Right lobe of liver (tissue), 4 donors: Measurements from ENCODE around the gene PDCD7.
A peak's percentile ranks its signal among the peaks of the same experiment; 100 is the strongest.

ENCODE experiments used
- POLR2A ChIP-seq: fragments of 450-650 bp; IDR thresholded peaks from one replicate; pipeline ENCODE4 v1.6.1; 2017; ENCODE audit warnings: antibody characterized with exemption, mild to moderate bottlenecking
- TF ChIP-seq, protein P1 (sequence below), 4 donors: fragments of 200-600 bp in 3 of 4; fragments of 450-650 bp in 1 of 4; IDR thresholded peaks; one replicate each; pipeline versions ENCODE4 v1.5.1 to v1.8.0; 2016 to 2022; ENCODE audit warnings: antibody characterized with exemption in 4 of 4, mild to moderate bottlenecking in 2 of 4
- donor health status: DM: no; HTN: no; CAD: no.
- donor health status: DM: no; HTN: no; CAD: no.
- donor health status: DM: no; HTN: yes; CAD: no.

DNA sequence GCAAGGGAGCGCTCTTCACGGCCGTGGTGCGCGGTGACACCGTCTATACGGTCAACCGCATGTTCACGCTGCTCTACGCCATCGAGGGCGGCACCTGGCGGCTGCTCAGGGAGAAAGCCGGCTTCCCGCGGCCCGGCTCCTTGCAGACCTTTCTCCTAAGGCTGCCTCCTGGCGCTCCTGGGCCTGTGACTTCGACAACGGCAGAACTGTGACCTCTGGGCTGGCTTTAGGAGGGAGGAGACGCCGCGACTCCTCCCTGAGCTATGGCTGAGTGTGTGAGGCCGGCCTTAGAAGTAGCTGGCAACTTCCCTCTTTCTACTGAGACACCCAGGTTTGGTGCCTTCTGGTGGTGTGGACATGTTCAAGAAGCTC lies 55.6 kb downstream of the PDCD7 start:
- TF ChIP-seq, protein P1, sequence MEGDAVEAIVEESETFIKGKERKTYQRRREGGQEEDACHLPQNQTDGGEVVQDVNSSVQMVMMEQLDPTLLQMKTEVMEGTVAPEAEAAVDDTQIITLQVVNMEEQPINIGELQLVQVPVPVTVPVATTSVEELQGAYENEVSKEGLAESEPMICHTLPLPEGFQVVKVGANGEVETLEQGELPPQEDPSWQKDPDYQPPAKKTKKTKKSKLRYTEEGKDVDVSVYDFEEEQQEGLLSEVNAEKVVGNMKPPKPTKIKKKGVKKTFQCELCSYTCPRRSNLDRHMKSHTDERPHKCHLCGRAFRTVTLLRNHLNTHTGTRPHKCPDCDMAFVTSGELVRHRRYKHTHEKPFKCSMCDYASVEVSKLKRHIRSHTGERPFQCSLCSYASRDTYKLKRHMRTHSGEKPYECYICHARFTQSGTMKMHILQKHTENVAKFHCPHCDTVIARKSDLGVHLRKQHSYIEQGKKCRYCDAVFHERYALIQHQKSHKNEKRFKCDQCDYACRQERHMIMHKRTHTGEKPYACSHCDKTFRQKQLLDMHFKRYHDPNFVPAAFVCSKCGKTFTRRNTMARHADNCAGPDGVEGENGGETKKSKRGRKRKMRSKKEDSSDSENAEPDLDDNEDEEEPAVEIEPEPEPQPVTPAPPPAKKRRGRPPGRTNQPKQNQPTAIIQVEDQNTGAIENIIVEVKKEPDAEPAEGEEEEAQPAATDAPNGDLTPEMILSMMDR (IDR thresholded peaks at IDR 0.05), result peak; percentile 46 to 59 (median 50)
- no peak for TF ChIP-seq POLR2A
